Vagina (tissue), 2 donors: ENCODE results near the gene NRIP3.

ENCODE experiments used
- POLR2A ChIP-seq, 2 donors: fragments of 450-650 bp; IDR thresholded peaks; one replicate each; pipeline ENCODE4 v1.6.1; 2017; ENCODE audit warnings: antibody characterized with exemption in 2 of 2, mild to moderate bottlenecking in 2 of 2, moderate library complexity in 2 of 2
- POLR2AphosphoS5 ChIP-seq, 2 donors: sonication (generic); formaldehyde crosslinking; IDR thresholded peaks; one replicate each; pipeline ENCODE4 v1.9.0; 2017; ENCODE audit warnings: antibody characterized with exemption in 2 of 2, mild to moderate bottlenecking in 2 of 2, low read depth in 1 of 2; ENCODE audit not compliant: insufficient read depth in 1 of 2
- TF ChIP-seq, protein P1 (sequence below), 3 experiments: fragments of 450-650 bp in 2 of 3; fragments of 200-600 bp in 1 of 3; sonication (generic) in 1 of 3; IDR thresholded peaks; one replicate each; pipeline ENCODE4 v1.5.1; 2017 to 2019; ENCODE audit warnings: antibody characterized with exemption in 3 of 3, mild to moderate bottlenecking in 2 of 3, moderate library complexity in 2 of 3

- TF ChIP-seq, protein P1, sequence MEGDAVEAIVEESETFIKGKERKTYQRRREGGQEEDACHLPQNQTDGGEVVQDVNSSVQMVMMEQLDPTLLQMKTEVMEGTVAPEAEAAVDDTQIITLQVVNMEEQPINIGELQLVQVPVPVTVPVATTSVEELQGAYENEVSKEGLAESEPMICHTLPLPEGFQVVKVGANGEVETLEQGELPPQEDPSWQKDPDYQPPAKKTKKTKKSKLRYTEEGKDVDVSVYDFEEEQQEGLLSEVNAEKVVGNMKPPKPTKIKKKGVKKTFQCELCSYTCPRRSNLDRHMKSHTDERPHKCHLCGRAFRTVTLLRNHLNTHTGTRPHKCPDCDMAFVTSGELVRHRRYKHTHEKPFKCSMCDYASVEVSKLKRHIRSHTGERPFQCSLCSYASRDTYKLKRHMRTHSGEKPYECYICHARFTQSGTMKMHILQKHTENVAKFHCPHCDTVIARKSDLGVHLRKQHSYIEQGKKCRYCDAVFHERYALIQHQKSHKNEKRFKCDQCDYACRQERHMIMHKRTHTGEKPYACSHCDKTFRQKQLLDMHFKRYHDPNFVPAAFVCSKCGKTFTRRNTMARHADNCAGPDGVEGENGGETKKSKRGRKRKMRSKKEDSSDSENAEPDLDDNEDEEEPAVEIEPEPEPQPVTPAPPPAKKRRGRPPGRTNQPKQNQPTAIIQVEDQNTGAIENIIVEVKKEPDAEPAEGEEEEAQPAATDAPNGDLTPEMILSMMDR (IDR thresholded peaks at IDR 0.05) = no peak
- TF ChIP-seq POLR2A (IDR thresholded peaks at IDR 0.05) (no peak), POLR2AphosphoS5 (IDR thresholded peaks at IDR 0.05; ENCODE audit: insufficient read depth in 1 of 2, low read depth in 1 of 2) (no peak)
Measured at GRCh38 chr11:9002920-9003572, 755 bp downstream of the NRIP3 start.
